HepG2 (cell line): Measurements from ENCODE around the gene ARHGEF7.

Experiments
- AKAP8 ChIP-seq: sonication (generic); formaldehyde crosslinking; IDR thresholded peaks from 2 replicates; pipeline ENCODE4 v1.5.1; 2020; ENCODE audit warnings: mild to moderate bottlenecking, missing genetic modification reagents
- ATF7 ChIP-seq, 2 experiments: fragments of 450-650 bp in 1 of 2; sonication (generic) in 1 of 2; formaldehyde crosslinking in 1 of 2; IDR thresholded peaks; 2 replicates each; pipeline versions ENCODE4 v1.4.0 to v1.6.1; 2016 to 2020; ENCODE audit warnings: antibody characterized with exemption in 1 of 2, mild to moderate bottlenecking in 1 of 2, missing genetic modification reagents in 1 of 2
- CTCF ChIP-seq: sonication (generic); formaldehyde crosslinking; IDR thresholded peaks from 2 replicates; pipeline ENCODE4 v1.5.0; 2020; ENCODE audit warnings: mild to moderate bottlenecking, missing genetic modification reagents, moderate library complexity
- ELF1 ChIP-seq: sonication (generic); formaldehyde crosslinking; IDR thresholded peaks from 2 replicates; pipeline ENCODE4 v1.4.0; 2020; ENCODE audit warnings: missing genetic modification reagents
- JUNB ChIP-seq: sonication (generic); formaldehyde crosslinking; IDR thresholded peaks from 2 replicates; pipeline ENCODE4 v1.8.0; 2022; ENCODE audit warnings: missing genetic modification reagents, mild to moderate bottlenecking, borderline replicate concordance
- NBN ChIP-seq: fragments of 450-650 bp; conservative IDR thresholded peaks from 2 replicates; pipeline ENCODE4 v1.6.1; 2017
- NCOA1 ChIP-seq: sonication (generic); formaldehyde crosslinking; IDR thresholded peaks from 2 replicates; pipeline ENCODE4 v1.9.0; 2021; ENCODE audit warnings: missing genetic modification reagents
- POLR2A ChIP-seq, 2 experiments: IDR thresholded peaks; 2 replicates each; pipeline ENCODE4 v1.6.1; 2011; ENCODE audit warnings: low read depth in 2 of 2, low read length in 2 of 2, mild to moderate bottlenecking in 1 of 2, moderate library complexity in 1 of 2; ENCODE audit not compliant: insufficient read depth in 1 of 2
- RERE ChIP-seq: IDR thresholded peaks from 2 replicates; pipeline ENCODE4 v1.6.1; 2016; ENCODE audit warnings: low read depth, missing genetic modification reagents, missing compliant biosample characterization
- SMC3 ChIP-seq: IDR thresholded peaks from 2 replicates; pipeline ENCODE4 v1.6.1; 2011; ENCODE audit warnings: low read length, improper control_type of control experiment
- ZHX2 ChIP-seq, 2 experiments: sonication (generic) in 1 of 2; formaldehyde crosslinking in 1 of 2; IDR thresholded peaks; 2 replicates each; pipeline versions ENCODE4 v1.6.1 to v1.9.0; 2014 to 2022; ENCODE audit warnings: antibody characterized with exemption in 1 of 2, borderline replicate concordance in 1 of 2, inconsistent platforms in 1 of 2, low read depth in 1 of 2, missing genetic modification reagents in 1 of 2
- ZNF496 ChIP-seq: sonication (generic); formaldehyde crosslinking; IDR thresholded peaks from 2 replicates; pipeline ENCODE4 v1.8.1; 2023; ENCODE audit warnings: mild to moderate bottlenecking, moderate library complexity, missing genetic modification reagents; ENCODE audit not compliant: insufficient replicate concordance
- TF ChIP-seq, protein P1 (sequence below): sonication (generic); formaldehyde crosslinking; conservative IDR thresholded peaks from 2 replicates; pipeline ENCODE4 v1.4.0; 2020; ENCODE audit warnings: missing genetic modification reagents

- TF ChIP-seq JUNB (CRISPR knock-in tag): no peak
- TF ChIP-seq CTCF (CRISPR knock-in tag): no peak
- no peak for TF ChIP-seq POLR2A (IDR thresholded peaks at IDR 0.05; ENCODE audit: insufficient read depth in 1 of 2, low read depth in 2 of 2, low read length in 2 of 2)
- TF ChIP-seq ELF1 (CRISPR knock-in tag): no peak
- TF ChIP-seq, protein P1, sequence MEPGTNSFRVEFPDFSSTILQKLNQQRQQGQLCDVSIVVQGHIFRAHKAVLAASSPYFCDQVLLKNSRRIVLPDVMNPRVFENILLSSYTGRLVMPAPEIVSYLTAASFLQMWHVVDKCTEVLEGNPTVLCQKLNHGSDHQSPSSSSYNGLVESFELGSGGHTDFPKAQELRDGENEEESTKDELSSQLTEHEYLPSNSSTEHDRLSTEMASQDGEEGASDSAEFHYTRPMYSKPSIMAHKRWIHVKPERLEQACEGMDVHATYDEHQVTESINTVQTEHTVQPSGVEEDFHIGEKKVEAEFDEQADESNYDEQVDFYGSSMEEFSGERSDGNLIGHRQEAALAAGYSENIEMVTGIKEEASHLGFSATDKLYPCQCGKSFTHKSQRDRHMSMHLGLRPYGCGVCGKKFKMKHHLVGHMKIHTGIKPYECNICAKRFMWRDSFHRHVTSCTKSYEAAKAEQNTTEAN (CRISPR knock-in tag): no peak
- no peak for TF ChIP-seq RERE (CRISPR knock-in tag)
- no peak for TF ChIP-seq NBN
- TF ChIP-seq SMC3: no peak
- TF ChIP-seq NCOA1: no peak
- TF ChIP-seq ATF7 (IDR thresholded peaks at IDR 0.05): no peak
- TF ChIP-seq ATF7 (CRISPR knock-in tag; IDR thresholded peaks at IDR 0.05): no peak
- no peak for TF ChIP-seq AKAP8
- no peak for TF ChIP-seq ZNF496
- no peak for TF ChIP-seq ZHX2 (IDR thresholded peaks at IDR 0.05; ENCODE audit: low read depth)
- TF ChIP-seq ZHX2 (CRISPR knock-in tag; IDR thresholded peaks at IDR 0.05; ENCODE audit: borderline replicate concordance): no peak
These were observed 118.0 kb downstream of the ARHGEF7 start for GRCh38 chr13:111233080-111233479.
